Hypothalamus (tissue), 51 donors: ENCODE results near the gene DAB1.

Experiments used
- DNase-seq, 51 donors: peaks; one replicate each; lab custom pipeline; 2025; lab: John Stamatoyannopoulos, UW

The DAB1 gene

GRCh38 chr1:57420981-57421785, 2.7 kb downstream of the DAB1 start:
- DNase-seq: no peak

- DNase-seq: no peak
Observed at GRCh38 chr1:57418971-57419370, 4.9 kb downstream of the DAB1 start.

DNA sequence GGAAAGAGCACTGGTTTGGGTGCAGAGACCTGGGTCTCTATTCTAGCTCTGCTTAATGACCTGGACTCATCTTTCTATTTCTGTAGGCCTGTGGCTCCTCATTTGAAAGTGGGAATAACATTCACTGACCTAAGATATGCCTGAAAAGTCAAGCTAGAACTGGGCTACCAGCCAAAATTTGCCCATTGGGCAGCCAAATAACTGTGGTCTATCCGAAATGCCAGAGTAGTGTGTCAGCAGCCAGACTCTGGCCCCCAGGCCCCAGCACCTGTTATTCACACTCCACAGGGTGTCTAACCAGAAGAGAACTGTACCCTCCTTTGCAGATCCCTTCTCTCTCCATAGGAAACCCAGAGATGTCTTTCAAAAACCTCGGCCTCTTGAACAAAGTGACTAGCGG, 12.6 kb downstream of the DAB1 start:
- DNase-seq: no peak

DNA sequence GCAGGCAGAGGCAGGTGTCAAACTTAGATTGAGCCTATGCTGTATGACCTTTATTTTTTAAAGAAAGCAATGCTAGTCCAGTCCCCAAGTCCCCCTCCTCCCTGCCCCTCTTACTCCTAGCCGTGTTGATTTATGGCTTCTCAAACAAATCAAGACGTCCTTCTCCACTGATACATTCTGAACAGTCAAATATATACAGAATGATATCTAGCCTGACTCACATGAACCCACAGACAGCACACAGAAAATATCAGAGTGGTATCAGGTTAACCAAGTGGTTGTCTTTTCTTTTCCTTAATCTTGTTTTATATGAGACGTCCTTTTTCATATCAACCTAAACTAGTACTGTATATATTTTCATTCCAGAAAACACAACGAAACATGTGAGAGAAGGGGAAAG, 13.4 kb downstream of the DAB1 start:
- DNase-seq: no peak

DNA sequence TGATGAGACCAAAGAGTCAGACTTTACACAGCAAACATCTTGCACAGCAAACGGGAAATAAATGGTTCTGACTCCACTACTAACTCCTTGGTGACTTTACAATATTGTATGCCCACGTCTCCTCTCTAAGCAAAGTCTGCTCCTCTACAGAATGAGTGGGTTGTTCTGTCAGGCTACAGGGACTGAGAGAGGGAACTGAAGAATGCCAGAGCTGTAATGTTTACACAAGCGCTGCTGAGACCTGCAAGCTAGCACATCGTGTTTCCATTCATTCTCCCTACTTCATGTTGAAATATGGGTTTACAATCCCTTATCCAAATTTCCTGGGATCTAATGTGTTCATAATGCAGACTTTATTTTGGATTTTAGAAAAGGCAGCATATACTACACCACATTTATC, 15.9 kb downstream of the DAB1 start:
- no peak for DNase-seq

GRCh38 chr1:57406428-57406970, 17.4 kb downstream of the DAB1 start:
- no peak for DNase-seq

DNA sequence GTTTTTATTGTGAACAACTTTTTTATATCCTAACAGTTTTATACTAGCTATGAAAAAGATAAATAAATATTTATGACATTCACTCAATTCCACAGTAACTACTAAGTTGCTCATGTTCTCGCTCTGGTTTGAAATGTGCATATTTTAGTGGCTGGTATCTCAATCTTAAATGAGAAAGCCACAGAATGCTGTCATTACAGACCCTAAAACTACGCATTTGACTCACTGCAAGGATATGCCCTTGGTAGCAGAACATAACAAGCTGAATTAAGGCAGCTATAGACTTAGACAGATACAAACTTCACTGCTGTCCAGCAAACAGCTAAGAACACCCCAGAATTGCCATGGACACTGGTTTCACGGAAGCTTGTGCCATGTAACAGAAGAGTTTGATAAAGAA, 19.0 kb downstream of the DAB1 start:
- DNase-seq: no peak

DNA sequence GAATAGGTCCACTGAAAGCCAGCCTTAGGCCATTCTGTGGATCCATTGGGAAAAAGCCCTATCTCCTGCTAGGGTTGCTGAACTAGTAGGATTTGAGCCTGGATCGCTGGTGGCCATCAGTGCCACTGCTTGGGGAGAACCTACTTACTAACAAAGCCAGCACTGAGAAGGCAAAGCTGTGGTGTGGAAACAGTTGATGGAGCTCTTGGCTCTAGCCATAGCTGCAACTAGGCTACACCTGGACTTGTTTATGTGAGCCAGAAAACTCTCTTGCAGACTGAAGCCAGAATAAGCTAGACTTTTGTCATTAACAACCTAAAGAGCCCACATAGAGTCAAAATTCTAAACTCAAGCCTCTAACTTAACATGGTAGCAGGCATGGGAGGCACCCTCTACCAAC, 20.7 kb downstream of the DAB1 start:
- DNase-seq: no peak

DNA sequence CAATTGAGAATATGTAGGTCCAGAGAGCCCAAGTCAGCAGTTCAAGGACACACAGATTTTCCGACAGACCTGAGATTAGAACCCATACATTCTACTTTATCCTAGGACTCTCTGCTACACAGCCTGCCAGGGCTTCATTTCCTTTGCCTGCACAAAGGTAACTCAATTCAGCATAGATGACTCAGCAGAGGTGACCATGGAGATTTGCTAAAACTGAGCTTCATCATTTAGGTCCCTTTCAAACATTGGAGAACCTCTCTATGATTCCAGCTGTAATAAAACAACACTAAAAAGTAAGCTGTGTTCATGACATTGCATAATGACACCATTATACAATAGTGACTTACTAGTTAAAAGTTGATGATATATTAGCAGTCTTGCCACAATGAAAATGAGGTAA, 22.2 kb downstream of the DAB1 start:
- DNase-seq: no peak

- no peak for DNase-seq
Observed at GRCh38 chr1:57400048-57400447, 23.8 kb downstream of the DAB1 start.

- DNase-seq: no peak
Observed at GRCh38 chr1:57393058-57393584, 30.7 kb downstream of the DAB1 start.

GRCh38 chr1:57385336-57385735, 38.5 kb downstream of the DAB1 start:
- DNase-seq: no peak

DNA sequence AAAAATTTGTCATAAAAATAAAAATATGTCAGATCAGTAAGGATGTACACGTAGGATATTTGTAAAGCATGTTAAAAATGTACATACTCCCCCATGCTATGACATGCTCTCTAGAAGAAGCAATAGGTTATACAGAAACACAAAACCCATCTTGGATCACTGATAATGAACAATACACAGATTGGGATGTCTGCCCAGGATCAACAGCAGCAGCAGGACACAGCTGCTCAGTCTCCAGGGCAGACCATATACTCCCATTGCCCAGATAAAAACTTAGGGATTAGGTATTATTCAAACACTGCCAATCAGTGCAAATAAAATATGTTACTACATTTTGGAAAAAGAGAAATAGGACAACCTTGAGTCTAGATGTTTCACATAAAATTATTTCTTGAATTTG, 39.0 kb downstream of the DAB1 start:
- DNase-seq: no peak

DNA sequence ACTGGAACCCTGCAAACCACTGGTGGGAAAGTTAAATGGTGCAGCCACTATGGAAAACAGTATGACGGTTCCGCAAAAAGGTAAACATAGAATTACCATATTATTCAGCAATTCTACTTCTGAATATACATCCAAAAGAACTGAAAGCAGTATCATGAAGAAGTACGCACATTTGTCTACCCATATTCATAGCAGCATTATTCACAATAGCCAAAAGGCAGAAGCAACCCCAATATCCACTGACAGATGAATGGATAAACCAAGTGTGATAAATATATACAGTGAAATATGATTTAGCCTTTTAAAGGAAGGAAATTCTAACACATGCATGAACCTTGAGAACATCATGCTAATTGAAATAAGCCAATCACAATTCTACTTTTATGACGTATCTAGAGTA, 39.6 kb downstream of the DAB1 start:
- DNase-seq: no peak

GRCh38 chr1:57381871-57382270, 42.0 kb downstream of the DAB1 start:
- no peak for DNase-seq

GRCh38 chr1:57381426-57381825, 42.4 kb downstream of the DAB1 start:
- DNase-seq: no peak

DNA sequence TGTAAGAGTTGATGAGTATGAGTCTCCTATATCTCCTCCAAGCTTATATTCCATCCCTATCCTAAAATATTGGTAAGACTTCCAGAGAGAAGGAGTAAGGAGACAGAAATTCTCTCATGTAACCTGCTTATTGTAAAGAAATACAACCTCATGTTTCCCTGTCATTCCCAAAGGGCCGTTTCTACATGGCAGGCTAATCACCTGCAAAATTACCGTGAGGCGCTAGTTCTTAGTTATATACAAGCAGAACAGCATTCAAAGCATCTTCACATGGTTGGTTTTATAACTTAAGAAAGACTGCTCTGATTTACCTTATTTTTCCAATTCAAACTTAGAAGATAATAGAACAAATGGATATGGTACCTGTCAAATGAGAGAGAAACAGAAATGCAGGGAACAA, 42.9 kb downstream of the DAB1 start:
- no peak for DNase-seq

- DNase-seq: no peak
Observed at GRCh38 chr1:57378534-57378933, 45.3 kb downstream of the DAB1 start.

DNA sequence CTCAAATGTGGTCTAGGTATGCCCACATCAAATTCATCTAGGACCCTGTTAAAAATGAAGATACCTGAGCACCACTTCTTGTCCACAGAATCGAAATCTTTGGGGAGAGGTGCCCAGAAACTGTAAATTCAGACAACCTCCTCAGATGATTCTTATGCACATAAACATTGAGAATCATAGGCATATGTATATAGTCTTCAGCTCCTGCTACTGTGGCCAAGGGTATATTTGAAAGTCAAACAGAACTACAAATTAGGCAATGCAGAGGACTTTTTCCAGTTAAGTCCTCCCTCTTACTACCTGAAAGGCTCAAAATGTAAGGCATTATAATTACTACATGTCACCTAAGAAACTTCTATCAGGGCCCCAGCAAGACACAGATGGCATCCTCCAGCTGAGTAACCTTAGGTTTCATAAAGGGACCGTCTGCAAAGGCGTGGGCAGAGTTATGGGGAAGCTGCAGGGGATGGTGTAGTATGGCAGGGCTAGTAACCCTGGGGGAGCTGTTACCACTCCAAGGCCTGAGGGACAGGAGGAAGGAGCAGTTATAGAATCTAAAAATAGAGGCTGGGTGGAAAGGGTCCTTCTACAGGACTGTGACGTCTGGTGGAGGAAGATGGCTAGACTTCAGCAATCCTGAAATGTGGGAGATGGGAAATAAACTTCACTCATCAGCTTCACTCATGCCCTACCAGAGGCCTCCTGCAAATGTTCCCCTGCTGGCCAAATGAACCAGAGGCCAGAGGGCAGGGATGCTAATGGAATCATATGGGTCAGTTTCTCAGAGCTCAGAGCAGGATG, 46.3 kb downstream of the DAB1 start:
- DNase-seq: no peak

- DNase-seq: no peak
Observed at GRCh38 chr1:57376041-57376440, 47.8 kb downstream of the DAB1 start.

- DNase-seq: no peak
Observed at GRCh38 chr1:57369889-57370288, 54.0 kb downstream of the DAB1 start.

GRCh38 chr1:57367945-57368344, 55.9 kb downstream of the DAB1 start:
- no peak for DNase-seq
